ENCODE results near the gene PCNT.

PCNT gene, protein sequence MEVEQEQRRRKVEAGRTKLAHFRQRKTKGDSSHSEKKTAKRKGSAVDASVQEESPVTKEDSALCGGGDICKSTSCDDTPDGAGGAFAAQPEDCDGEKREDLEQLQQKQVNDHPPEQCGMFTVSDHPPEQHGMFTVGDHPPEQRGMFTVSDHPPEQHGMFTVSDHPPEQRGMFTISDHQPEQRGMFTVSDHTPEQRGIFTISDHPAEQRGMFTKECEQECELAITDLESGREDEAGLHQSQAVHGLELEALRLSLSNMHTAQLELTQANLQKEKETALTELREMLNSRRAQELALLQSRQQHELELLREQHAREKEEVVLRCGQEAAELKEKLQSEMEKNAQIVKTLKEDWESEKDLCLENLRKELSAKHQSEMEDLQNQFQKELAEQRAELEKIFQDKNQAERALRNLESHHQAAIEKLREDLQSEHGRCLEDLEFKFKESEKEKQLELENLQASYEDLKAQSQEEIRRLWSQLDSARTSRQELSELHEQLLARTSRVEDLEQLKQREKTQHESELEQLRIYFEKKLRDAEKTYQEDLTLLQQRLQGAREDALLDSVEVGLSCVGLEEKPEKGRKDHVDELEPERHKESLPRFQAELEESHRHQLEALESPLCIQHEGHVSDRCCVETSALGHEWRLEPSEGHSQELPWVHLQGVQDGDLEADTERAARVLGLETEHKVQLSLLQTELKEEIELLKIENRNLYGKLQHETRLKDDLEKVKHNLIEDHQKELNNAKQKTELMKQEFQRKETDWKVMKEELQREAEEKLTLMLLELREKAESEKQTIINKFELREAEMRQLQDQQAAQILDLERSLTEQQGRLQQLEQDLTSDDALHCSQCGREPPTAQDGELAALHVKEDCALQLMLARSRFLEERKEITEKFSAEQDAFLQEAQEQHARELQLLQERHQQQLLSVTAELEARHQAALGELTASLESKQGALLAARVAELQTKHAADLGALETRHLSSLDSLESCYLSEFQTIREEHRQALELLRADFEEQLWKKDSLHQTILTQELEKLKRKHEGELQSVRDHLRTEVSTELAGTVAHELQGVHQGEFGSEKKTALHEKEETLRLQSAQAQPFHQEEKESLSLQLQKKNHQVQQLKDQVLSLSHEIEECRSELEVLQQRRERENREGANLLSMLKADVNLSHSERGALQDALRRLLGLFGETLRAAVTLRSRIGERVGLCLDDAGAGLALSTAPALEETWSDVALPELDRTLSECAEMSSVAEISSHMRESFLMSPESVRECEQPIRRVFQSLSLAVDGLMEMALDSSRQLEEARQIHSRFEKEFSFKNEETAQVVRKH (N-terminal part only)
- long read RNA-seq, partial matches to known transcripts = 90 of 99 reads
- long read RNA-seq, other reads (novel, unspliced or antisense) = 9 of 99 reads

DNA sequence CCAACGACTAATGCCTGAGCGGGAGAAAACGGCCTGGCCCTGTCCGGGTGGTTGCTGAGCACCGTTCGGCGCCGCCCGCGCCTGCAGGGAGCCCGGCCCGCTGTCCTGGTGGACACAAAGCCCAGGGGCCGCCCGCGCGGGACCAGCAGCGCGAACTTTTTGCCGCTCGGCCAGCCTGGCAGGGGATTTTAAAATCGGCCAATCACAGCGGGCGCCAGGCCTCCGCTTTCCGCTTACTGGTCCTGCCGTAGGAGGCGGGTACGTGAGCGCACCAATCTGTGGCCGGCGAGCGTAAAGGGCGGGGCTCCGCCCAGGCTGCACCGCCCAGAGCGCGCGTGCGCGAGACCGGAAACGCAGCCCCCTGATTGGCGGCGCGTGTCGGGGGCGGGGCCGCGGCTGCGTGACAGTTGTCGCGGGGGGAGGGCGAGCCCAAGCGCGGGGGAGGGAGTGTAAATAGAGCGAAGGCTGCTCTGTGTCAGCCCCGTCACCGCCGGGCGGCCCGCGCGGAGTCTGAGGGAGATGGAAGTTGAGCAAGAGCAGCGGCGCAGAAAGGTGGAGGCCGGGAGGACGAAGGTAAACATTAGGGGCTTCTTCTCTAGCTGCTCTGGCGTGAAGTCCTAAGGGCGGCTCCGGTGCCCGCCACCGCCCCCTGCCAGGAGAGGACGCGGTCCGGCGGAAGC lies at the start of gene PCNT, which contains the start of gene C21orf58:
TSS of gene PCNT (plus strand) at position 447 of the 680 bp plus-strand sequence. CDS start at position 520, 73 bp downstream.
TSS of gene C21orf58 (minus strand) at position 161 of the 680 bp plus-strand sequence. CDS start 1,132 bp downstream, outside the sequence.
- TF ChIP-seq POLR2AphosphoS5 (IDR thresholded peaks at IDR 0.05; ENCODE audit: low read depth) (peak; percentile 65; the same call in 1 of the 2 replicates), GABPA (IDR thresholded peaks at IDR 0.05; ENCODE audit: low read depth) (no peak)
- TF ChIP-seq, protein P1, sequence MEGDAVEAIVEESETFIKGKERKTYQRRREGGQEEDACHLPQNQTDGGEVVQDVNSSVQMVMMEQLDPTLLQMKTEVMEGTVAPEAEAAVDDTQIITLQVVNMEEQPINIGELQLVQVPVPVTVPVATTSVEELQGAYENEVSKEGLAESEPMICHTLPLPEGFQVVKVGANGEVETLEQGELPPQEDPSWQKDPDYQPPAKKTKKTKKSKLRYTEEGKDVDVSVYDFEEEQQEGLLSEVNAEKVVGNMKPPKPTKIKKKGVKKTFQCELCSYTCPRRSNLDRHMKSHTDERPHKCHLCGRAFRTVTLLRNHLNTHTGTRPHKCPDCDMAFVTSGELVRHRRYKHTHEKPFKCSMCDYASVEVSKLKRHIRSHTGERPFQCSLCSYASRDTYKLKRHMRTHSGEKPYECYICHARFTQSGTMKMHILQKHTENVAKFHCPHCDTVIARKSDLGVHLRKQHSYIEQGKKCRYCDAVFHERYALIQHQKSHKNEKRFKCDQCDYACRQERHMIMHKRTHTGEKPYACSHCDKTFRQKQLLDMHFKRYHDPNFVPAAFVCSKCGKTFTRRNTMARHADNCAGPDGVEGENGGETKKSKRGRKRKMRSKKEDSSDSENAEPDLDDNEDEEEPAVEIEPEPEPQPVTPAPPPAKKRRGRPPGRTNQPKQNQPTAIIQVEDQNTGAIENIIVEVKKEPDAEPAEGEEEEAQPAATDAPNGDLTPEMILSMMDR (IDR thresholded peaks at IDR 0.05; ENCODE audit: insufficient read depth, low read length) = no peak
- TF ChIP-seq, protein P2, sequence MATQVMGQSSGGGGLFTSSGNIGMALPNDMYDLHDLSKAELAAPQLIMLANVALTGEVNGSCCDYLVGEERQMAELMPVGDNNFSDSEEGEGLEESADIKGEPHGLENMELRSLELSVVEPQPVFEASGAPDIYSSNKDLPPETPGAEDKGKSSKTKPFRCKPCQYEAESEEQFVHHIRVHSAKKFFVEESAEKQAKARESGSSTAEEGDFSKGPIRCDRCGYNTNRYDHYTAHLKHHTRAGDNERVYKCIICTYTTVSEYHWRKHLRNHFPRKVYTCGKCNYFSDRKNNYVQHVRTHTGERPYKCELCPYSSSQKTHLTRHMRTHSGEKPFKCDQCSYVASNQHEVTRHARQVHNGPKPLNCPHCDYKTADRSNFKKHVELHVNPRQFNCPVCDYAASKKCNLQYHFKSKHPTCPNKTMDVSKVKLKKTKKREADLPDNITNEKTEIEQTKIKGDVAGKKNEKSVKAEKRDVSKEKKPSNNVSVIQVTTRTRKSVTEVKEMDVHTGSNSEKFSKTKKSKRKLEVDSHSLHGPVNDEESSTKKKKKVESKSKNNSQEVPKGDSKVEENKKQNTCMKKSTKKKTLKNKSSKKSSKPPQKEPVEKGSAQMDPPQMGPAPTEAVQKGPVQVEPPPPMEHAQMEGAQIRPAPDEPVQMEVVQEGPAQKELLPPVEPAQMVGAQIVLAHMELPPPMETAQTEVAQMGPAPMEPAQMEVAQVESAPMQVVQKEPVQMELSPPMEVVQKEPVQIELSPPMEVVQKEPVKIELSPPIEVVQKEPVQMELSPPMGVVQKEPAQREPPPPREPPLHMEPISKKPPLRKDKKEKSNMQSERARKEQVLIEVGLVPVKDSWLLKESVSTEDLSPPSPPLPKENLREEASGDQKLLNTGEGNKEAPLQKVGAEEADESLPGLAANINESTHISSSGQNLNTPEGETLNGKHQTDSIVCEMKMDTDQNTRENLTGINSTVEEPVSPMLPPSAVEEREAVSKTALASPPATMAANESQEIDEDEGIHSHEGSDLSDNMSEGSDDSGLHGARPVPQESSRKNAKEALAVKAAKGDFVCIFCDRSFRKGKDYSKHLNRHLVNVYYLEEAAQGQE (IDR thresholded peaks at IDR 0.05; ENCODE audit: insufficient replicate concordance, low read depth) = peak; percentile 64

DNA sequence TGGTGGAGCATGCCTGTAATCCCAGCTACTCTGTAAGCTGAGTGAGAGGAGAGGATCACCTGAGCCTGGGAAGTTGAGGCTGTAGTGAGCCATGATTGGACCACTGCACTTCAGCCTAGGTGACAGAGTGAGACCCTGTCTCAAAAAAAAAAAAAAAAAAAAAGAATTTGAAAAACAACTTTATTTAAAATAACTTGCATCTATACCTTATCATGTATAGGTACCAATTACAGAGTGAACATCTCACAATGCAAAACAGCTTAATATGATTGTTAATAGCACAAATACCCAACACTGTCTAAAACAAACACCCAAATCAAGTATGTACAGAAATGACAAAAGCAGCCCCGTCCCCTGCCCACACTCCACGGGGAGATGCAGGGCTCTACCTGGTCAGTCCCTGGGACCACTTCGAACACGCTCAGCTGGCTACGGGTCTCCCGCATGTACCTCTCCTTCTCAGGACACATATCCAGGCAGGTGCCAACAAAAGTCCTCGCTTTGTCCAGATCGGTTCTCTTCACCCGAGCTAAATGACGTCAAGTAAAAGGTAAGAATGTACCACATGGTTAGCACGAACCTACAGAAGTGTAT lies 49.1 kb upstream of the PCNT start:
- Histone ChIP-seq H3K27ac (replicated peaks) (no peak overlapping the region), H3K27me3 (ENCODE audit: insufficient read depth, poor library complexity, severe bottlenecking) (no peaks in the 10 kb centered on the region), H3K4me3 (replicated peaks; ENCODE audit: insufficient read depth, low read length) (no peak overlapping the region)
- no peak for TF ChIP-seq GABPA (IDR thresholded peaks at IDR 0.05; ENCODE audit: low read depth)
- TF ChIP-seq, protein P1 (IDR thresholded peaks at IDR 0.05; ENCODE audit: insufficient read depth, low read length) = no peak
- TF ChIP-seq SPI1 (IDR thresholded peaks at IDR 0.05; ENCODE audit: borderline replicate concordance, low read depth) = no peak
- no peak for TF ChIP-seq POLR2AphosphoS5 (IDR thresholded peaks at IDR 0.05; ENCODE audit: low read depth)
- TF ChIP-seq, protein P2 (IDR thresholded peaks at IDR 0.05; ENCODE audit: insufficient replicate concordance, low read depth) = no peak
- DNase-seq (ENCODE audit: low read depth in 1 of 2, low spot score in 1 of 2) = no peak

More for the DNA sequence above, at the start of gene PCNT, which contains the start of gene C21orf58:
- DNase-seq (ENCODE audit: low read depth in 1 of 2, low spot score in 1 of 2) = peak; percentile 93 to 97
- no peaks in the 10 kb centered on the region for H3K27me3 ChIP-seq (ENCODE audit: insufficient read depth, poor library complexity, severe bottlenecking)
- H3K27ac ChIP-seq (replicated peaks) = peak within 1 kb of the TSS; percentile 100
- H3K4me3 ChIP-seq (replicated peaks; ENCODE audit: insufficient read depth, low read length) = peak within 1 kb of the TSS; percentile 92
